IMR-90 (cell line): ENCODE measurements around the gene TSPAN14. TPM values are rescaled to one million over a fixed set of nuclear protein-coding genes. Genes with fewer than 3 reads are reported as not detected.
A peak's percentile ranks its signal among the peaks of the same experiment; 100 is the strongest.

ENCODE experiments used
- ATAC-seq: fragments of 200-7000 bp; cut with Tn5 transposase; 2 replicates; pipeline ENCODE4 v1.9.1; 2020; ENCODE audit warnings: low read depth, mild to moderate bottlenecking, moderate library complexity
- BruUV-seq: library from RNA; stranded (reverse); fragments of 400-500 nt; replicated peaks from 2 replicates; lab custom pipeline; 2021; lab: Mats Ljungman, UMichigan
- CTCF ChIA-PET: fragments of 300-600 bp; formaldehyde crosslinking; extraction: SDS; loops from one replicate; lab custom pipeline; 2021; ENCODE audit warnings: antibody characterized with exemption; lab: Yijun Ruan, JAX
- POLR2A ChIA-PET: fragments of 300-600 bp; sonication (Branson Sonifier 250); formaldehyde crosslinking; loops from one replicate; lab custom pipeline; 2022; ENCODE audit warnings: antibody characterized with exemption; ENCODE audit not compliant: unreplicated experiment; lab: Charles Lee
- DNase-seq: peaks from one replicate; pipeline ENCODE4 v3.0.0; 2013
- H2AFZ ChIP-seq: replicated peaks from 2 replicates; pipeline ENCODE3; 2013; ENCODE audit warnings: low read length, mild to moderate bottlenecking; ENCODE audit not compliant: poor library complexity
- H2AK5ac ChIP-seq: 2 replicates; pipeline ENCODE4 v1.6.1; 2013; ENCODE audit warnings: low read depth, low read length, inconsistent platforms
- H2AK9ac ChIP-seq: replicated peaks from 2 replicates; pipeline ENCODE3; 2013; ENCODE audit warnings: mild to moderate bottlenecking, low read depth, low read length, moderate library complexity; ENCODE audit not compliant: poor library complexity
- H2BK120ac ChIP-seq: 2 replicates; pipeline ENCODE4 v1.6.1; 2013; ENCODE audit warnings: low read depth, low read length, inconsistent platforms
- H2BK15ac ChIP-seq: 3 replicates; pipeline ENCODE4 v1.6.1; 2013; ENCODE audit warnings: low read depth, low read length, inconsistent platforms
- H2BK20ac ChIP-seq: 2 replicates; pipeline ENCODE4 v1.6.1; 2013; ENCODE audit warnings: low read depth, mild to moderate bottlenecking, inconsistent platforms, low read length, moderate library complexity
- H2BK5ac ChIP-seq: 2 replicates; pipeline ENCODE4 v1.6.1; 2013; ENCODE audit warnings: mild to moderate bottlenecking, low read depth, low read length, inconsistent platforms; ENCODE audit not compliant: poor library complexity, severe bottlenecking
- H3K14ac ChIP-seq: replicated peaks from 2 replicates; pipeline ENCODE4 v1.6.1; 2013; ENCODE audit warnings: low read depth, low read length, inconsistent platforms
- H3K18ac ChIP-seq: 2 replicates; pipeline ENCODE4 v1.6.1; 2013; ENCODE audit warnings: low read depth, low read length, control low read depth
- H3K23ac ChIP-seq: 2 replicates; pipeline ENCODE4 v1.6.1; 2013; ENCODE audit warnings: low read depth, low read length, inconsistent platforms
- H3K27ac ChIP-seq: 2 replicates; pipeline ENCODE4 v1.5.1; 2013; ENCODE audit warnings: mild to moderate bottlenecking, control low read depth, low read length; ENCODE audit not compliant: insufficient read depth
- H3K27me3 ChIP-seq: 2 replicates; pipeline ENCODE4 v1.6.1; 2013; ENCODE audit warnings: low read length; ENCODE audit not compliant: control insufficient read depth, insufficient read depth
- H3K36me3 ChIP-seq: 2 replicates; pipeline ENCODE4 v1.6.1; 2013; ENCODE audit warnings: low read length, mixed read lengths; ENCODE audit not compliant: control insufficient read depth, insufficient read depth
- H3K4ac ChIP-seq: 2 replicates; pipeline ENCODE4 v1.6.1; 2013; ENCODE audit warnings: low read depth, low read length, inconsistent platforms
- H3K4me1 ChIP-seq: 2 replicates; pipeline ENCODE4 v1.6.1; 2013; ENCODE audit warnings: low read length, mixed read lengths; ENCODE audit not compliant: control insufficient read depth, insufficient read depth
- H3K4me2 ChIP-seq: 2 replicates; pipeline ENCODE4 v1.6.1; 2013; ENCODE audit warnings: low read depth, mild to moderate bottlenecking, control low read depth, low read length, moderate library complexity
- H3K4me3 ChIP-seq: 2 replicates; pipeline ENCODE4 v1.5.1; 2013; ENCODE audit warnings: low read depth, mild to moderate bottlenecking, control low read depth, low read length, moderate library complexity; ENCODE audit not compliant: insufficient read depth
- H3K56ac ChIP-seq: 2 replicates; pipeline ENCODE4 v1.6.1; 2013; ENCODE audit warnings: low read length, inconsistent platforms; ENCODE audit not compliant: insufficient read depth; ENCODE audit errors: extremely low read depth
- H3K79me1 ChIP-seq, 2 experiments: 2 replicates each; pipeline ENCODE4 v1.6.1; 2013; ENCODE audit warnings: low read length in 2 of 2, inconsistent platforms in 1 of 2, low read depth in 1 of 2
- H3K9ac ChIP-seq: 2 replicates; pipeline ENCODE4 v1.6.1; 2013; ENCODE audit warnings: low read depth, low read length, control low read depth
- H3K9me1 ChIP-seq: 2 replicates; pipeline ENCODE4 v1.6.1; 2013; ENCODE audit warnings: low read length, inconsistent platforms; ENCODE audit not compliant: insufficient read depth
- H3K9me3 ChIP-seq: 2 replicates; pipeline ENCODE4 v1.6.1; 2013; ENCODE audit warnings: low read length; ENCODE audit not compliant: control insufficient read depth, insufficient read depth
- H4K20me1 ChIP-seq: 2 replicates; pipeline ENCODE4 v1.6.1; 2013; ENCODE audit warnings: low read length, inconsistent platforms; ENCODE audit not compliant: insufficient read depth
- H4K5ac ChIP-seq: 2 replicates; pipeline ENCODE4 v1.6.1; 2013; ENCODE audit warnings: mild to moderate bottlenecking, low read depth, low read length, control low read depth
- H4K8ac ChIP-seq, 2 experiments: 2 replicates each; pipeline ENCODE4 v1.6.1; 2013; ENCODE audit warnings: low read depth in 2 of 2, low read length in 2 of 2, control low read depth in 1 of 2, inconsistent platforms in 1 of 2
- H4K91ac ChIP-seq: 2 replicates; pipeline ENCODE4 v1.6.1; 2013; ENCODE audit warnings: low read depth, low read length, inconsistent platforms; ENCODE audit not compliant: insufficient read depth
- CHD1 ChIP-seq: IDR thresholded peaks from 2 replicates; pipeline ENCODE4 v1.6.1; 2012; ENCODE audit warnings: low read depth, low read length, improper control_type of control experiment
- CTCF ChIP-seq: conservative IDR thresholded peaks from 2 replicates; pipeline ENCODE4 v1.5.1; 2012; ENCODE audit warnings: mild to moderate bottlenecking, low read depth, low read length, improper control_type of control experiment
- FOS ChIP-seq: fragments of 150-350 bp; IDR thresholded peaks from 2 replicates; pipeline ENCODE4 v1.6.1; 2016; ENCODE audit warnings: low read depth, low read length
- MAFK ChIP-seq: IDR thresholded peaks from 2 replicates; pipeline ENCODE4 v1.6.1; 2012; ENCODE audit warnings: low read depth, low read length, improper control_type of control experiment
- NFE2L2 ChIP-seq: fragments of 150-350 bp; IDR thresholded peaks from 2 replicates; pipeline ENCODE4 v1.6.1; 2016; ENCODE audit warnings: low read depth, mild to moderate bottlenecking, low read length
- RCOR1 ChIP-seq: IDR thresholded peaks from 2 replicates; pipeline ENCODE4 v1.6.1; 2012; ENCODE audit warnings: mild to moderate bottlenecking, low read length, improper control_type of control experiment; ENCODE audit not compliant: insufficient replicate concordance
- RFX5 ChIP-seq: IDR thresholded peaks from 2 replicates; pipeline ENCODE4 v1.8.0; 2012; ENCODE audit warnings: low read depth, mild to moderate bottlenecking, low read length, moderate library complexity
- USF2 ChIP-seq: fragments of 150-350 bp; IDR thresholded peaks from 2 replicates; pipeline ENCODE4 v1.6.1; 2017; ENCODE audit warnings: mild to moderate bottlenecking, antibody characterized with exemption, low read length, low read depth
- WGBS, 2 experiments: methylation state at CpG; one replicate each; pipeline versions ENCODE4 v1.1.5 to v1.1.7; 2013; ENCODE audit warnings: missing lambda C conversion rate in 2 of 2; ENCODE audit not compliant: insufficient read length in 1 of 2; ENCODE audit errors: extremely low coverage in 2 of 2; 5-methylcytosine and 5-hydroxymethylcytosine counted together
- dilution Hi-C: fragments of 300-500 bp; cut with HindIII; formaldehyde crosslinking; loops from one replicate; pipeline ENCODE4 v1.14.3; 2018; ENCODE audit warnings: low sequenced_read_pairs; ENCODE audit not compliant: unreplicated experiment
- in situ Hi-C: fragments of 300-500 bp; cut with MboI; formaldehyde crosslinking; loops from 3 replicates; pipeline ENCODE4 v1.14.3; 2019; ENCODE audit warnings: low sequenced_read_pairs, inconsistent platforms, mixed read lengths
- intact Hi-C: fragments of 100-400 bp; cut with micrococcal nuclease; formaldehyde crosslinking; loops from 2 replicates; pipeline ENCODE4 v1.10.0; 2022
- polyA plus RNA-seq, 3 experiments: library from polyadenylated mRNA; depleted of rRNA; stranded (reverse); fragments of >200 nt; gene quantifications; 2 replicates each; pipeline ENCODE4 v1.2.3, GENCODE V29; 2012; ENCODE audit warnings: low replicate concordance in 1 of 3
- total RNA-seq: library from RNA; depleted of rRNA; stranded (reverse); fragments of >200 nt; gene quantifications from 2 replicates; pipeline ENCODE4 v1.2.3, GENCODE V29; 2012

Gene TSPAN14
- total and polyA plus RNA-seq, 2 of the 4 experiments (the other 2 are of a cell fraction), result 18.5 to 43.0 TPM

DNA sequence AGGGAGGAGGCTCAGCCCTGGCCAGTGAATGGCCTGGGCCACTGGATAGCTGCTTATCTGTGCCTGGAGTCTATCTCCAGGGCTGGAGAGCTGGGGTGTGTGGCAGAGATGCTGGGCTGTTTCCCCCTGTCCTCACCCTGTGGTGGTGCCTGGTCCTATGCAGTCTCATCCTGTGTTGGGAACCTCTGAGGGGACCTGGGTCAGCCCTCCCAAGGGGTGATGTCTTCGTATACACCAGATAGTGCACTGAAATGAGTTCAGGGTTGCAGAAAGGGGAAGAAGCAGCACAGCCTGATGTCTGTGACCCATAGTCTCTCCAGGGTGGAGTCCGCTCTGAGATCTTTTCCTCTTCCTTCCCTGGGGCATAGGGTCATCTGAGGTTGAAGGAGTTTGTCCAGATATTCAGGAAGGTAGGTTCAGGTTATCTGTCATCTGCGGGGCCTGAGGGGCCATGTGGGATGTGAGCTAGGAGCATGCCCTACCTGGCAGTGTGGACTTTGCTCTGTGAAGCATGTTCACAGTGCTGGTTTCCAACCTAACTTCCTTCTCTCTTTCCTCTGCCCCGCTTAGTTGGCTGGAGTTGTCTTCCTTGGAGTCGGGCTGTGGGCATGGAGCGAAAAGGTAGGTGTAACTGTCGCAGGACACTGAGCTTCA lies 50.2 kb downstream of the TSPAN14 start:
- Histone ChIP-seq H2BK15ac (no peak overlapping the region), H4K91ac (no peak overlapping the region), H3K79me1 (peaks cover 32 to 82% of the 10 kb centered on the region in 2 experiments), H4K5ac (no peak overlapping the region), H2BK5ac (no peak overlapping the region), H3K9me1 (peaks cover 46% of the 10 kb centered on the region), H2AK5ac (0 out of 2 replicates have a peak overlapping the region, but pooled peaks have one; percentile 37), H4K20me1 (peaks cover 7% of the 10 kb centered on the region), H3K23ac (peak overlapping the region; percentile 71), H3K27me3 (no peaks in the 10 kb centered on the region), H3K56ac (no peak overlapping the region), H3K4me1 (peaks cover 42% of the 10 kb centered on the region), H2AFZ (no peak overlapping the region), H2BK20ac (0 out of 2 replicates have a peak overlapping the region, but pooled peaks have one; percentile 1), H3K4me3 (no peak overlapping the region), H3K4me2 (no peak overlapping the region), H3K27ac (no peak overlapping the region), H3K4ac (peak overlapping the region; percentile 86), H2BK120ac (peak overlapping the region; percentile 34; the same call in 1 of the 2 replicates), H3K36me3 (peaks cover 4% of the 10 kb centered on the region; the same call in 1 of the 2 replicates), H4K8ac (no peak overlapping the region), H3K9me3 (no peaks in the 10 kb centered on the region), H2AK9ac (peak overlapping the region; percentile 3), H3K9ac (no peak overlapping the region), H3K18ac (no peak overlapping the region), H3K14ac (peak overlapping the region; percentile 2; the same call in 1 of the 2 replicates)
- dilution Hi-C loops (no loop called here), in situ Hi-C loops (loop anchor here (5.0 kb wide), 1 partner anchor 47 kb away; no protein-coding TSS in a partner anchor), intact Hi-C loops (loop anchor here (2.0 kb wide), 1 partner anchor 115 kb away; no protein-coding TSS in a partner anchor)
- DNase-seq, result no peak
- ATAC-seq, result no peak
- WGBS, 2 experiments, result 83% methylated on average over 1 of the region's 7 CpGs; no CpG with 5 or more reads in 1 of the 2 experiments
- no TSS peak for BruUV-seq
- no peak for TF ChIP-seq MAFK
- TF ChIP-seq RFX5, result no peak
- no peak for TF ChIP-seq FOS
- no peak for TF ChIP-seq NFE2L2
- no peak for TF ChIP-seq CTCF
- no peak for TF ChIP-seq CHD1
- no peak for TF ChIP-seq RCOR1
- no peak for TF ChIP-seq USF2
- POLR2A ChIA-PET, result no interaction called here
- CTCF ChIA-PET, result interaction anchor here (1.9 to 3.5 kb wide), 3 partner anchors 35 to 60 kb away, joined by 6 to 32 read pairs (median 20); no protein-coding TSS in a partner anchor
